ENCODE measurements around the gene SLC66A3.

Gene SLC66A3

GRCh38 chr2:11134349-11134748 is 20.9 kb upstream of the SLC66A3 start:
- DNase-seq (ENCODE audit: low read depth in 3 of 3) = no peak

GRCh38 chr2:11140492-11140891 is 14.8 kb upstream of the SLC66A3 start:
- no peak for DNase-seq (ENCODE audit: low read depth in 3 of 3)

GRCh38 chr2:11141319-11141718 is 13.9 kb upstream of the SLC66A3 start:
- DNase-seq (ENCODE audit: low read depth in 3 of 3) = no peak

DNA sequence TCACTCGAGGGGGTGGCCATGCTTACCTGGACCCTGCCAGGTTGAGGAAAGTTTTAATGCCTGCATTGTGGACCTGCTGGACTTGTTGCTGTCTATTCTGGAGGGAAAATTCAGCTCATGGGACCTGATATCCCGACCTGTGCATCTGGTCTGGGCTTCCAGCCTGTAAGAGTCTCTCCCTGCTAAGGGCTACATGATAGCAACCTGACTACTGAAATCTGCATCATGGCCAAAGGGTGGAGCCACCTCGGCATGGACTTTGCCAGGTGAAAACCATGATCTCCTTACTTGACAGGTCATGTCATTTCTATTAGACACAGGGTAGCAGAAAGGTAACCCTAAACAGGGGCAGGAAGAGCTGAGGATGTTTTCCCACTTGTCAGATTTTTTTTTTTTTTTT is 12.9 kb upstream of the SLC66A3 start:
- DNase-seq (ENCODE audit: low read depth in 3 of 3) = no peak

DNA sequence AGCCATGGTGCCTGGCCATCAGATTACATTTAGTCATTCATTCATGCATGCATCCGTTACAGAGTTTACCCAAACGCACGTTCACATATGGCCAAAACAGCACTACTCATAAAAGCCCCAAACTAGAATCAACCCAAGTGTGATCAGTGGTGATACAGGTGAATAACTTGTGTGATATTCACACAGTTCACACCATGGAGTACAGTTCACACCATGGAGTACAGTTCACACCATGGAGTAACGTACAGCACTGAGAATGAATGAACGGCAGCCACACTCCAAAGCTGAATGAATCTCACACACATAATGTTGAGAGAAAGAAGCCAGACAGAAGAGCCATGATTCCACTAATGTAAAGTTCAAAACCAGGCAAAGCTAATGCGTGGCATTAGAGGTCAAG is 12.3 kb upstream of the SLC66A3 start:
- no peak for DNase-seq (ENCODE audit: low read depth in 3 of 3)

GRCh38 chr2:11144077-11144737 is 11.1 kb upstream of the SLC66A3 start:
- no peak for DNase-seq (ENCODE audit: low read depth in 3 of 3)

DNA sequence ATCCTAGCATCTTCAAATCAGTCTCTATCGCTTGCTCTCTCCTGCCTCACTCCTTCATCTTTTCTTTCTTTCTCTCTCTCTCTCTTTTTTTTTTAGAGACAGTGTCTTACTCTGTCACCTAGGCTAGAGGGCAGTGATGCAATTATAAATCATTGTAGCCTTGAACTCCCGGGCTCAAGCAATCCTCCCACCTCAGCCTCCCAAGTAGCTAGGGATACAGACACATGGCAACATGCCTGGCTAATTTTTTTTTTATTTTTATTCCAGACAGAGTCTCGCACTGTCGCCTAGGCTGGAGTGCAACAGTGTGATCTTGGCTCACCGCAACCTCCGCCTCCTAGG is 10.6 kb upstream of the SLC66A3 start:
- DNase-seq (ENCODE audit: low read depth in 3 of 3) = no peak

DNA sequence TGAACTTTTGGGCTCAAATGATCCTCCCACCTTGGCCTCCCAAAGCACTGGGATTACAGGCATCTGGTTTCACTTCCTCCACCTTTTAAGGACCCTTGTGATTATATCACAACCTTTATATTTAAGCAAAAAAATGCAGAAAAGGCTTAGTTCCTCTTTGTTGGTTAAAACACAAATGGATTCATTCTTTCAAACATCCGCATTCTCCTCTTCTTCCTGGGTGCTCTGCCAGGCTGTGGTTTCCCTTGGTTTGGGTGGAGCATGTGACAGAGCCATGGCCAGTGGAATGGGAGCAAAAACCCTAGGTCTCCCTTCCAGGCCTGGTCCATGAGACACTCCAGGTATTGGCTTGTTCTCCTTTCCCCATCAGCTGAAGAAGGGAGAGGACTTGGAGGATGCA is 9.9 kb upstream of the SLC66A3 start:
- no peak for DNase-seq (ENCODE audit: low read depth in 3 of 3)

GRCh38 chr2:11146076-11146475 is 9.2 kb upstream of the SLC66A3 start:
- DNase-seq (ENCODE audit: low read depth in 3 of 3) = no peak

GRCh38 chr2:11147263-11147662 is 8.0 kb upstream of the SLC66A3 start:
- DNase-seq (ENCODE audit: low read depth in 3 of 3) = no peak

DNA sequence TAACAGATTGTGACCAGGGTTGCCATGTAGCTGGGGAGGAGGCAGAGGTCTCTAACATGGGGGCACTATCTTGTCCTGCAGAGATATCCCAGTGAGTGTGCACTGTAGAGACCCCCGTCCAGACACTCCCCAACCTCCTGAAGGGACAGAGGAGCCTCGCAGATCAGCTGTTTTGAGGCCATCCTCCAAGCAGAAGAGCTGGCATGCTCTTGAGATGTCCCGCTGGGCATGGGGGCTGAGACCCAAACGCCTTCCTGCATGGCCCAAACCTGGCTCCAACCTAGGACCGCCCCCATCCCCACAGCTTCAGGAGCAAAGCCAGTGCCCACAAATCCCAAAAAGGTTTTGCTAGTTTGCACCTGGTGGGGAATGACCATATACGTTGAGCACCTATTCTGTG is 2.7 kb upstream of the SLC66A3 start:
- no peak for DNase-seq (ENCODE audit: low read depth in 3 of 3)

- no peak for DNase-seq (ENCODE audit: low read depth in 3 of 3)
These were observed 998 bp upstream of the SLC66A3 start for GRCh38 chr2:11154016-11154922.

DNA sequence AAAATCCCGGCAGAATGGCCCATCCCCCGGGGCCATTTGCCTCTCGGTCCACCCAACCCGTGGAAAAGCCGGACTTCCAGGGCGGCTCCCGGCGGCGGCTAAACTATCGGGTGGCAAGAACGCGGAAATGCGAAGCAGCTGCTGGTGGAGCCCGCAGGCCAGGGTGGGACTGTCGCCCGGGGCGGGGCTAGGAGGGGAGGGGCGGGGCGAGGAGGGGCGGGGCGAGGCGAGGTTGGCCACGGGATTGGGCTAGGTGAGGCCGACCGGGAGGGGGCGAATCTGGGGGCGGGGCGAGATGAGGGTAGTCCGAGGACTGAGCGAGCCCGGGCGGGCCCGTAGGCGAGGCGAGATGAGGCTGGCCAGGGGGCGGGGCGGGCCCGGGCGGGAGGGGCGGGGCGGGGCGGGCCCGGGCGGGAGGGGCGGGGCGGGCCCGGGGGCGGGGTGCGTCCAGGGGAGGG is 315 bp upstream of the SLC66A3 start:
- peak; percentile 98 to 99 (median 99) for DNase-seq (ENCODE audit: low read depth in 3 of 3)

DNA sequence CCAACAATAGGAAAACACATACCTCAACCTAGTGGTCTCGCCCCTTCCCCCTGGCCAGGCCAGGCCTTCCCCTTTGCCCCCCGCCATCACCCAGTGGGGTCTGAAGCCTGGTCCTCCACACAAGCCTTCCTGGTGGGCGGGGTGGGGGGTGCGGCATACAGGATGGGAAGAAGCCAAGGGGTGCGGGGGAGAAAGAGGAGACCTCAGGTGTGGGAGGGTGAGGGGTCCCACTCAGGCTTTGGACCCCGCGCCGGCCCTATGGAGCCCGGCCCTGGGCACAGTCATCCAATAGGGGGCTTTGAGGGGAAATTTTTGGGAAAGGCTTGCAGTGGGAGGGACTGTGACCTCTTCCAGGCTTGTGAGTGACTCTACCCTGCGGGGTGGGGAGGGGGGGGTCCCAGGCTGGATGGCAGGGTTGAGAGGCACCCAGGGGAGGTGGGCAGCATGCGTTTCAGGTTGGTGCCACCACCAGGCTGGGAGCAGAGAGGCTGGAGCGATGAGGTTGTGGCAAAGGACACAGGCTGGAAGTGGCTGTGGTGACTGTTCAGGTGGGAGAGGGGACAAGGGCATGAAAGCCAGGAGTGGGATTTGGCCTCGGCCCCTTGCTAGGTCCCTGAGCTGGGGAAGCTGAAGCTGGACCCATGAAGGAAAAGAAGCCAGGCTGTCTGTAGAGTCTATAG is 1.3 kb downstream of the SLC66A3 start:
- DNase-seq (ENCODE audit: low read depth in 3 of 3) = no peak

GRCh38 chr2:11157296-11157695 is 2.0 kb downstream of the SLC66A3 start:
- DNase-seq (ENCODE audit: low read depth in 3 of 3) = no peak

DNA sequence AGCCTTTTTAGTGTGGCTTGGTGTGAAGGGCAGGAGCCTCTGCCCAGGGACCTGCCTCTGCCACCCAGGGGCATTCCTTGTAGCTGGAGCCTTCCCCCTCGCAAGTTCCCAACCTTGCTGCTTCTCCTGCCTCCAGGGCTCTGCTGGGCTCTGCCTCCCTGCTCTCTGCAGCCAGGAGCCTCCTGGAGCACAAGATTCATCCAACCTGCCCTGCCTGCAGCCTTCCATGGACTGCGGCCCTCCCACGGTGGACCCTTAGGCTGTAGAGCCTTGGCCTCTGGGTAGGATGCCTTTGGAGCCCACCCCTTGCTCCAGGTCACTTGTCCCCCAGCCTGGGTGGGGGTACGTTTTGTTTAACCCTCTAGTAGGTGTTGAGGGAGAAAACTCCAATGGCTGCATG is 2.5 kb downstream of the SLC66A3 start:
- no peak for DNase-seq (ENCODE audit: low read depth in 3 of 3)

DNA sequence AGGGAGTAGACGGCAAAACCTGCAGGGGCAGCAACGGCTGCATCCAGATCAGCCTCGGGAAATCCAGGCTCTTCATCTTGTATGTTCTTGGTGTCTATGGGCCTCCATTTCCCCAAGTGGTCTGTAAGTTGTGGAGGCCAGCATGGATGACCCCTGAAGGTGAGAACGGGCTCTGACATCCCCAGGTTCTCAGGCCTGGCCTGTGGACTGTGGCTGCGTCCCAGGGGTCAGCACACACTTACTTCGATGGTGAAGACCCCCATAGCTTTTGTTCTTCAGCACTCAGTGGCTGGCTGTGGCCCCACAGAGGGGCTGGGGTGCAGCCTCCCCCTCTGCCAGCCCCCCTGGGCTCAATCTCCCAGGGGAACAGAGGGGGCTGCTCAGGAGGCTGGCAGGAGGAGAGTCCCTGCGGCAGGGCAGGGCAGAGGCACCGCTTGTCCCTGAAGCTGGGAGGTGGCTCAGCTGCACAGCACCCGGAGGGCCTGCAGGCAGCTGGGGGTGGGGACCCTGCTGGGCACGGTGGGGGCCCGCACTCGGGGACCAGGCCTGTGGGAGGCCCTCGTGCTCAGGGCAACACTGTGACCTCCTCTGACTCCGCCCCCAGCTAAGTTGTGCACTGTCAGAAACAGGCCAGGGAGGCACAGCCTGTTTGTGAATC is 3.8 kb downstream of the SLC66A3 start:
- DNase-seq (ENCODE audit: low read depth in 3 of 3) = no peak

GRCh38 chr2:11159574-11160170 is 4.4 kb downstream of the SLC66A3 start:
- DNase-seq (ENCODE audit: low read depth in 3 of 3) = no peak

DNA sequence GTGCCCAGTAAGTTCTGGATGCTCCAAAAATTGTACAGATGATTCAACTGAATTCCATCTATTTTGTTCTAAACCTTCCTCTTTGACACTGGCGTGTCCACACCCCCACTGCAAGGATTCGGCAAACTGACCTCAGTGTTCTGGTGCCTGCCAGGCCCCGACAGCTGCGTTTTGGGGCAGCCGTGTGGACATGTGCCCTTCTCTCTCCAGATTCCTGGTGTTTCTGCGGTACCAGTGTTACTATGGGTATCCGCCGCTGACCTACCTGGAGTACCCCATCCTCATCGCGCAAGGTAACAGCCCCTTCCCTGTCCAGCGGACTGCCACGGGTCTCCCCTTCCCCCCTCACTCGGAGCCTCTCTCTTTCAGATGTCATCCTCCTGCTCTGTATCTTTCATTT is 5.0 kb downstream of the SLC66A3 start:
- no peak for DNase-seq (ENCODE audit: low read depth in 3 of 3)

GRCh38 chr2:11160731-11161455 is 5.6 kb downstream of the SLC66A3 start:
- no peak for DNase-seq (ENCODE audit: low read depth in 3 of 3)

- no peak for DNase-seq (ENCODE audit: low read depth in 3 of 3)
These were observed 6.5 kb downstream of the SLC66A3 start for GRCh38 chr2:11161747-11162146.
